Measurements from ENCODE around the gene MILR1. TPM values are rescaled to one million over a fixed set of nuclear protein-coding genes. Genes with fewer than 3 reads are reported as not detected.

The MILR1 gene
- total RNA-seq, 4 donors from 2014 or later, result 2.3 to 14.6 (median 6.8) TPM; not detected in 1

GRCh38 chr17:64439956-64440355, 9.0 kb upstream of the MILR1 start:
- no peaks in the 10 kb centered on the region for H3K9me3 ChIP-seq
- no peak overlapping the region for H3K27ac ChIP-seq
- no peak overlapping the region for H3K4me3 ChIP-seq (replicated peaks in 1 of 3)
- intact Hi-C loops (cut with DNase I), result no loop called here
- no peak for DNase-seq
- no peaks in the 10 kb centered on the region for H3K36me3 ChIP-seq
- H3K4me1 ChIP-seq, result no peaks in the 10 kb centered on the region
- 94 to 95% methylated on average over 2 of the region's 2 CpGs for WGBS, 2 donors
- H3K27me3 ChIP-seq, result no peaks in the 10 kb centered on the region
- TF ChIP-seq, protein P1, sequence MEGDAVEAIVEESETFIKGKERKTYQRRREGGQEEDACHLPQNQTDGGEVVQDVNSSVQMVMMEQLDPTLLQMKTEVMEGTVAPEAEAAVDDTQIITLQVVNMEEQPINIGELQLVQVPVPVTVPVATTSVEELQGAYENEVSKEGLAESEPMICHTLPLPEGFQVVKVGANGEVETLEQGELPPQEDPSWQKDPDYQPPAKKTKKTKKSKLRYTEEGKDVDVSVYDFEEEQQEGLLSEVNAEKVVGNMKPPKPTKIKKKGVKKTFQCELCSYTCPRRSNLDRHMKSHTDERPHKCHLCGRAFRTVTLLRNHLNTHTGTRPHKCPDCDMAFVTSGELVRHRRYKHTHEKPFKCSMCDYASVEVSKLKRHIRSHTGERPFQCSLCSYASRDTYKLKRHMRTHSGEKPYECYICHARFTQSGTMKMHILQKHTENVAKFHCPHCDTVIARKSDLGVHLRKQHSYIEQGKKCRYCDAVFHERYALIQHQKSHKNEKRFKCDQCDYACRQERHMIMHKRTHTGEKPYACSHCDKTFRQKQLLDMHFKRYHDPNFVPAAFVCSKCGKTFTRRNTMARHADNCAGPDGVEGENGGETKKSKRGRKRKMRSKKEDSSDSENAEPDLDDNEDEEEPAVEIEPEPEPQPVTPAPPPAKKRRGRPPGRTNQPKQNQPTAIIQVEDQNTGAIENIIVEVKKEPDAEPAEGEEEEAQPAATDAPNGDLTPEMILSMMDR (IDR thresholded peaks at IDR 0.05), result no peak
- TF ChIP-seq POLR2A (IDR thresholded peaks at IDR 0.05), result no peak

DNA sequence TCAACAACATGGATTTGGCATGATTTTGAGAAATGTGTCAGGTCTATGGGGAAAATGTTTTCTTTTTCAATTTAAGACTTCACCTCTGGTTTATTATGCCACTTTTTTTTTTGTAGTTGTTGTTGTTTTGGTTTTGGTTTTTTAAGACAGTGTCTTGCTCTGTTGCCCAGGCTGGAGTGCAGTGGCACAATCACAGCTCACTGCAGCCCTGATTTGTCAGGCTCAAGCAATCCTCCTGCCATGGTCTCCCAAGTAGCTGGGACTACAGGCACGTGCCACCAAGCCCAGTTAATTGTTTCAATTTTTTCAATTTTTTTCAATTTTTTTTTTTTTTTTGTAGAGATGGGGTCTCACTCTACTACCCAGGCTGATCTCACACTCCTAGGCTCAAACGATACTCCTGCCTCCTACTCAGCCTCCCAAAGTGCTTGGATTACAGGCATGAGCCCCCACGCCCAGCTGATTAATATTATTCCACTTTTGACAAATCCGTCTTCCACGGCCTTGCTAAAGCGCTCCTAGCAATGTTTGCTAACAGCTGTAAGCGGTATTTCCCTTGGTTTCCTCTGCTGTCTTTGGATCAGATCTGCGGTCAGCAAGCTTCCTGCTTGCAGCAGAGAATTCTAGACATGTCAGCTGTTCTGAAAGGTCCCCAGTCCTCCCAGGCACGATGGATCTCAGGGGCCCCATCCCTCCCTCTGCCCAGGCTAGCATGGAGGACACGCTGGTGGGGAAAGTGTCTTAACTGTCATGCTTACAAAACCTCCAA, 7.0 kb upstream of the MILR1 start:
- H3K9me3 ChIP-seq, result no peaks in the 10 kb centered on the region
- WGBS, 2 donors, result 66 to 79% methylated on average over 10 of the region's 10 CpGs
- no peak for DNase-seq
- intact Hi-C loops (cut with DNase I), result no loop called here
- no peaks in the 10 kb centered on the region for H3K27me3 ChIP-seq
- H3K36me3 ChIP-seq, result no peaks in the 10 kb centered on the region
- no peaks in the 10 kb centered on the region for H3K4me1 ChIP-seq
- H3K4me3 ChIP-seq (replicated peaks in 1 of 3), result no peak overlapping the region
- TF ChIP-seq, protein P1 (IDR thresholded peaks at IDR 0.05), result no peak
- TF ChIP-seq POLR2A (IDR thresholded peaks at IDR 0.05), result no peak
- H3K27ac ChIP-seq, result peak overlapping the region in 1 of 3 donors; percentile 5

DNA sequence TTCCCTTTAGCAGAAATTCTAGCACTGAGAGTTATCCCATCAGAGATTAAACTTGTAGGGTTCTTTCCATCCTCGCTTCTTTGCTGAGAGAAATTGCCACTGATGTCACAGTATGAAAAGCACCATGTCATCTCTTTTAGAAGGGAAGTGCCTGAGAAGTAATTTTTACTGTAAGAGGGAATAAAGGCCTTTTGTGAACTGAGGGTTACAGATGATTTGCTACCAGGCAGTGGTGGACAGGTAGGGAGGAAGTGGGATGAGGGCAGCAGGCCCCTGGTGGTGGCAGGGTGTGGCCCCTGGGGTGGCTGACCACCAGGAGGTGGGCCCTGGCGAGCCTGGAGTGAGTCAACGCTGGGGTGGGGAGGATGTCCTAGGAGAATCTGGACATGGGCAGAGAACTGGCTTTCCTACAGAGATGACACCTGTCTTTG, 6.4 kb upstream of the MILR1 start:
- Histone ChIP-seq H3K36me3 (no peaks in the 10 kb centered on the region), H3K27ac (peak overlapping the region in 1 of 3 donors; percentile 5), H3K4me1 (no peaks in the 10 kb centered on the region), H3K27me3 (no peaks in the 10 kb centered on the region), H3K9me3 (no peaks in the 10 kb centered on the region), H3K4me3 (replicated peaks in 1 of 3) (no peak overlapping the region)
- TF ChIP-seq, protein P1 (IDR thresholded peaks at IDR 0.05), result no peak
- no peak for TF ChIP-seq POLR2A (IDR thresholded peaks at IDR 0.05)
- intact Hi-C loops (cut with DNase I), result no loop called here
- 81 to 83% methylated on average over 3 of the region's 3 CpGs for WGBS, 2 donors
- DNase-seq, result no peak

- H3K27ac ChIP-seq, result no peak overlapping the region
- WGBS, 2 donors, result 84 to 91% methylated on average over 6 of the region's 6 CpGs
- no peaks in the 10 kb centered on the region for H3K36me3 ChIP-seq
- DNase-seq, result no peak
- H3K27me3 ChIP-seq, result no peaks in the 10 kb centered on the region
- H3K4me3 ChIP-seq (replicated peaks in 1 of 3), result no peak overlapping the region
- intact Hi-C loops (cut with DNase I), result no loop called here
- no peaks in the 10 kb centered on the region for H3K9me3 ChIP-seq
- TF ChIP-seq, protein P1 (IDR thresholded peaks at IDR 0.05), result no peak
- TF ChIP-seq POLR2A (IDR thresholded peaks at IDR 0.05), result no peak
- H3K4me1 ChIP-seq, result no peaks in the 10 kb centered on the region
Measured at GRCh38 chr17:64443086-64443760, 5.7 kb upstream of the MILR1 start.

- Histone ChIP-seq H3K4me1 (peaks cover 5 to 18% of the 10 kb centered on the region in 2 donors), H3K4me3 (replicated peaks in 1 of 3) (no peak overlapping the region), H3K36me3 (no peaks in the 10 kb centered on the region), H3K9me3 (no peaks in the 10 kb centered on the region), H3K27ac (no peak overlapping the region), H3K27me3 (no peaks in the 10 kb centered on the region)
- TF ChIP-seq, protein P1 (IDR thresholded peaks at IDR 0.05), result no peak
- TF ChIP-seq POLR2A (IDR thresholded peaks at IDR 0.05), result no peak
- intact Hi-C loops (cut with DNase I), result no loop called here
- no peak for DNase-seq
- WGBS, 2 donors, result 92 to 100% methylated on average over 1 of the region's 1 CpG
Measured at GRCh38 chr17:64447526-64447925, 1.4 kb upstream of the MILR1 start.

All from thyroid gland (tissue), 4 donors.